ENCODE data around the gene HNRNPA2B1.

HNRNPA2B1 gene

DNA sequence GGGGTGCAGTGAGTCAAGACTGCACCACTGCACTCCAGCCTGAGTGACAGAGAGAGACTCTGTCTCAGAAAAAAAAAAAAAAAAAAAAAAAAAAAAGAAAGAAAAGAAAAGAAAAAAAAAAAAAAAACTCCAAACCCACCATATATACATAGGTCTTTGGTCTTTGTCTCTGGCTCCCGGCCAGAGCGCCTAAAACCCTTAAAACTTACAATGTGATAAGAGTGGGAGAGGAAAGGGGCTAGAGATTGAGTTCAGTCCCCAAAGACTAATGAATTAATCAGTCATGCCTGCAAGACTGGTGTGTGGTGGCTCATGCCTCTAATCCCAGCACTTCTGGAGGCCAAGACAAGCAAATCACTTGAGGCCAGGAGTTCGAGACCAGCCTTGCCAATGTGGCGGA, 55.3 kb downstream of the HNRNPA2B1 start:
- DNase-seq (ENCODE audit: low read depth) = no peak

DNA sequence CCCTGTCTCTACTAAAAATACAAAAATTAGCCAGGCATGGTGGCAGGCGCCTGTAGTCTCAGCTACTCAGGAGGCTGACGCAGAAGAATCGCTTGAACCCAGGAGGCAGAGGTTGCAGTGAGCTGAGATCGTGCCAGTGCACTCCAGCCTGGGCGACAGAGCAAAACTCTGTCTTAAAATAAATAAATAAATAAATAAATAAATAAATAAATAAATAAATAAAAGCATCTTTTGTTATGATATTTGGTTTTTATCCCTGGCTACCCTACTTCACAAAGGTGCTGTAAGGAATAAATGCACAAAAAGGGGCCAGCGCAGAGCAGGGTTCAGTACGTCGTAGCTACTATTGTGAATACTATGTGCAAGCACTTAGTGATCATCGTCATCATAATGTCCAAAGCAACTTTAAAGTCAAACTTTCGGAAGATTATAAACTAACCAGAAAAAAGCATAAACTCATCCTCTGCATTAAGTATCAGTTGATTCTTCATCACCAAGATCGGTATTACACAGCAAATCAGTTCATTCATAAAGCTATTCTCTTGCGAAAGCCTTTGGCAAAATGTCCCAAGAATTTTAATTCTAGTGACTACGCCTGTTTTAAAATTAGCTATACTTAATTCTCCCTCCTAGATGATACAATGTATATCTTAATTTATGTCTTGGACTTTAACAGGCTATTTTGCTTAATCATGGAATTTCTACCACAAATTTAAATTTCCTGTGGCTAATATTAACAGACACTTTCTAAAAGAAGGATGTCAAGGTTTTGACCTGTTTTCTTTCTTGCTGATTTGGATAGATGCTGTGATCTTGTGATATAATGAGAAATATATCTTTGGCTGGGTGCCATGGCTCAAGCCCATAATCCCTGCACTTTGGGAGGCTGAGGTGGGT, 56.1 kb downstream of the HNRNPA2B1 start:
- DNase-seq (ENCODE audit: low read depth) = no peak

DNA sequence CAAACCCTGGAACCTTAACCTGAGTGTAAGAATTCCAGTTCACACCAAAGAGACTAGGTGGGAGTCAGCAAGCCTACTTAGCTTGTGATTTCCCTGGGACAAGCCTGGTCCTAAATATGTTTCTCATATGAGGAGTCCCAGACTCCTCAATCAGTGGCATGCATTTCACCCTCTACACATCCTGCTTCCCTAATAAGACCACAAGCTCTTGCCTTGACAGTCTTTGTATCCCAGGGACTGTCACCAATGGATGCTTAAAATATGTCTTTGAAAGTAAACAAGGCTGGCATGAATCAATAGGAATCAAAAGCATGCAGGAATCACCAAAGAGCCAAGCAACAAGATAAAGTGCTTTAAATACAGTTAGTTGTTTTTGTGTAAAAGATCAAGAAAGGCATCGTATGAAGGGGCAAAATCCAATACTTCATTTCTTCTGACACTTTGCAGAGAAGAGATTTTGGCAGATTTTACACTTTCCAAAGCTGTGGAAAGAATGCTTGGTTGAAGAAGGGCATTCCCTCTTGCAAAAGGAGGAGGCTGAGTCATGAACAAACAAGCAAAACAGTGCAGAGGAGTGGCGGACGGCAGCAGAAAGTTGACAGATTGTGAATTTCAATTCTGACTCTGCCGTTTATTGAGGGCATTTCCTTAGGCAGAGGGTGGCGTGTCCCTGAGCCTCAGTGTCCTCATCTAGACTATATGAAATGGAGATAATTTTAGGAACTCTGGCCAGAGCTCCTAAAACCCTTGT, 57.1 kb downstream of the HNRNPA2B1 start:
- DNase-seq (ENCODE audit: low read depth) = no peak

DNA sequence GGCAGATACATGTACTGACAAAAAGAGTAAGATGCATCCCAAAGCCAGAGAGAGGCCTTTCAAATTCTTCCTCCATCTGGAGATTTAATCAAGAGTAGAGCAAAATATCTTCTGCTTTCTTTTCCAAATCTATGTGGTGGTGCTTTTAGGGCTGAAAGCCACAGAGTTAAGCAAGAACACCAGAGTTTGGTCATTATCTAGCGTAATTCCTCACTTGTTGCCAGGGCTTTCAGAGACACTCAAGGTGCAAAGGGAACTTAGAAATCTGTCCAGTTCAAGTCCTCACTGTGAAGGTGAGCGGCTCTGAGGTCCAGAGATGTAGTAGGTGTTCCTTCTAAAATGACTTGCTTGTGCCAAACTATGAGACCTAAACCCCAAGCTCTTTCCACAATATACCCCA, 59.5 kb downstream of the HNRNPA2B1 start:
- no peak for DNase-seq (ENCODE audit: low read depth)

DNA sequence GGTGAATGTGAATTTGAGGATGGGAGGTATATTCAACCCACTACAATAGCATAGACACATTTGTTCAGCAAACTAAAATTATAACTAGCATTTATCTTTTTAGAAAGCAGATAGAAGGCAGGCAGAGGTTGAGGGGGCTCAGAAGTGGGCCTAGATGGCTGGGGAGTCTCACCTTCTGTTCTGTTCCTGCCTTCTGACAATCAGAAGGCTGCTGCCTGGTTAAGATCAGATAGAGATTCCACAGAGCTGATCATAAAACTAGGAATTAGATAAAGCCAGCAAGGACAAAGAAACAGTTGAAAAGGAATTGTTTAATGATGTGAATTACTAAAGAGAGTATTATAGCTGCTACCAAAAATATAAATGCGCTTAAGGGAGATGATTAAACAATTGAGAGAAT, 60.2 kb downstream of the HNRNPA2B1 start:
- no peak for DNase-seq (ENCODE audit: low read depth)
